Activated CD4-positive, alpha-beta T cell treated with anti-CD3 and anti-CD28 coated beads, Interleukin-2, amount 50 U/mL, for 24 hours (primary cell): ENCODE measurements around the gene GPR137.
"Not testable (repeated sequence)": the region's sequence is repeated elsewhere in the genome, so short reads cannot be mapped to it uniquely, and the experiment has no call there.

Source experiments
- DNase-seq, 2 donors: peaks; one replicate each; pipeline ENCODE4 v3.0.0-alpha.2; 2020; ENCODE audit warnings: low read depth in 1 of 2, low spot score in 1 of 2

Gene GPR137

GRCh38 chr11:64317961-64318765 is 32.5 kb downstream of the GPR137 start, which contains the start of gene PRDX5:
PRDX5 (plus strand) TSS chr11:64318121; CDS start chr11:64318216, 95 bp downstream.
- DNase-seq, result peak; percentile 91

- DNase-seq, result no peak
Measured at GRCh38 chr11:64318766-64319761, 33.4 kb downstream of the GPR137 start.

- no peak for DNase-seq
Measured at GRCh38 chr11:64320556-64320955, 34.9 kb downstream of the GPR137 start.

GRCh38 chr11:64321026-64321425 is 35.4 kb downstream of the GPR137 start:
- DNase-seq, result no peak

- DNase-seq, result no peak
Measured at GRCh38 chr11:64321533-64321932, 35.9 kb downstream of the GPR137 start.

- DNase-seq, result no peak
Measured at GRCh38 chr11:64322925-64323260, 37.2 kb downstream of the GPR137 start.

- no peak for DNase-seq
Measured at GRCh38 chr11:64323373-64323772, 37.7 kb downstream of the GPR137 start.

- not testable (repeated sequence) for DNase-seq
Measured at GRCh38 chr11:64323984-64324383, 38.3 kb downstream of the GPR137 start.

- no peak for DNase-seq
Measured at GRCh38 chr11:64324692-64325469, 39.2 kb downstream of the GPR137 start.

GRCh38 chr11:64327375-64327774 is 41.7 kb downstream of the GPR137 start:
- no peak for DNase-seq

- DNase-seq, result no peak
Measured at GRCh38 chr11:64327993-64328392, 42.3 kb downstream of the GPR137 start.

- no peak for DNase-seq
Measured at GRCh38 chr11:64330888-64331287, 45.2 kb downstream of the GPR137 start.

GRCh38 chr11:64331569-64332371 is 46.1 kb downstream of the GPR137 start:
- DNase-seq, result peak; percentile 31 to 54

- DNase-seq, result no peak
Measured at GRCh38 chr11:64333556-64333955, 47.9 kb downstream of the GPR137 start.

GRCh38 chr11:64334764-64335735 is 49.4 kb downstream of the GPR137 start:
- DNase-seq, result no peak

- DNase-seq, result no peak
Measured at GRCh38 chr11:64337538-64338249, 52.0 kb downstream of the GPR137 start.

- no peak for DNase-seq
Measured at GRCh38 chr11:64338716-64339115, 53.1 kb downstream of the GPR137 start.
